HG02970 (cell line): Measurements from ENCODE around the gene RABIF.
"Not testable (repeated sequence)": the region's sequence is repeated elsewhere in the genome, so short reads cannot be mapped to it uniquely, and the experiment has no call there.

Experiments used
- ATAC-seq: cut with Tn5 transposase; IDR thresholded peaks from one replicate; pipeline ENCODE4 v1.9.1; 2021; ENCODE audit warnings: mild to moderate bottlenecking, moderate library complexity, moderate number of reproducible peaks; ENCODE audit not compliant: unreplicated experiment, low FRiP score

Gene RABIF

GRCh38 chr1:202888531-202889360 is at the start of gene RABIF:
Gene RABIF, minus strand, starts transcription at chr1:202889149. Its CDS starts 51 bp downstream, at chr1:202889098.
- ATAC-seq: peak; percentile 88

- no peak for ATAC-seq
These were observed 49.5 kb upstream of the RABIF start for GRCh38 chr1:202938287-202938925.

- ATAC-seq: not testable (repeated sequence)
These were observed 47.5 kb upstream of the RABIF start for GRCh38 chr1:202936409-202936808.

- no peak for ATAC-seq
These were observed 46.9 kb upstream of the RABIF start for GRCh38 chr1:202935844-202936243.

- no peak for ATAC-seq
These were observed 45.8 kb upstream of the RABIF start for GRCh38 chr1:202934755-202935154.

- ATAC-seq: no peak
These were observed 43.5 kb upstream of the RABIF start for GRCh38 chr1:202932476-202932875.

GRCh38 chr1:202926581-202927491 is 37.9 kb upstream of the RABIF start, which contains the start of gene KLHL12:
Gene KLHL12, minus strand, starts transcription at chr1:202927234. Its CDS starts 2,072 bp downstream, at chr1:202925162.
- ATAC-seq: peak; percentile 90

- ATAC-seq: no peak
These were observed 34.6 kb upstream of the RABIF start for GRCh38 chr1:202923533-202923932.

- ATAC-seq: no peak
These were observed 30.7 kb upstream of the RABIF start for GRCh38 chr1:202919615-202920014.

- no peak for ATAC-seq
These were observed 26.2 kb upstream of the RABIF start for GRCh38 chr1:202915146-202915545.

- ATAC-seq: not testable (repeated sequence)
These were observed 23.5 kb upstream of the RABIF start for GRCh38 chr1:202912476-202912875.

GRCh38 chr1:202909494-202909893 is 20.5 kb upstream of the RABIF start:
- ATAC-seq: no peak

GRCh38 chr1:202908998-202909397 is 20.0 kb upstream of the RABIF start:
- no peak for ATAC-seq

GRCh38 chr1:202905331-202905730 is 16.4 kb upstream of the RABIF start:
- ATAC-seq: no peak

GRCh38 chr1:202903808-202904207 is 14.9 kb upstream of the RABIF start:
- ATAC-seq: not testable (repeated sequence)

GRCh38 chr1:202901555-202901954 is 12.6 kb upstream of the RABIF start:
- ATAC-seq: no peak

- no peak for ATAC-seq
These were observed 3.6 kb upstream of the RABIF start for GRCh38 chr1:202892501-202892900.

GRCh38 chr1:202890392-202890791 is 1.4 kb upstream of the RABIF start:
- ATAC-seq: no peak

GRCh38 chr1:202888221-202888530 is 773 bp downstream of the RABIF start:
- no peak for ATAC-seq

GRCh38 chr1:202880961-202881460 is 7.9 kb downstream of the RABIF start:
- ATAC-seq: no peak

- ATAC-seq: no peak
These were observed 8.9 kb downstream of the RABIF start for GRCh38 chr1:202880062-202880461.
